HCT116 (cell line): ENCODE results near the gene AMBP. TPM values are rescaled to one million over a fixed set of nuclear protein-coding genes. Genes with fewer than 3 reads are reported as not detected.

Experiments
- ATAC-seq: fragments of 200-7000 bp; cut with Tn5 transposase; 2 replicates; pipeline ENCODE4 v1.9.1; 2020; ENCODE audit warnings: mild to moderate bottlenecking, moderate library complexity
- BruUV-seq: library from RNA; stranded (reverse); fragments of 400-500 nt; replicated peaks from 2 replicates; lab custom pipeline; 2021; lab: Mats Ljungman, UMichigan
- CTCF ChIA-PET: fragments of 300-600 bp; sonication (Branson Sonifier 250); formaldehyde crosslinking; loops from one replicate; lab custom pipeline; 2021; ENCODE audit warnings: antibody characterized with exemption; lab: Charles Lee
- POLR2A ChIA-PET: fragments of 300-600, 350-600 bp; sonication (Branson Sonifier 250); formaldehyde crosslinking; loops from one replicate; lab custom pipeline; 2021; ENCODE audit warnings: antibody characterized with exemption; lab: Charles Lee
- RAD21 ChIA-PET, 2 experiments: fragments of 300-600 bp; sonication (Branson Sonifier 250); formaldehyde crosslinking; loops; one replicate each; lab custom pipeline; 2023; ENCODE audit warnings: low total read pairs in 2 of 2; ENCODE audit not compliant: uncharacterized antibody in 2 of 2, unreplicated experiment in 2 of 2, low non-redundant PET in 1 of 2; lab: Charles Lee
- DNase-seq: peaks from one replicate; pipeline ENCODE4 v3.0.0-alpha.2; 2010; ENCODE audit warnings: low read depth, low spot score
- H2AFZ ChIP-seq: fragments of 200-600 bp; shearing (Covaris generic), sonication (generic); 2 replicates; pipeline ENCODE4 v1.6.1; 2017; ENCODE audit warnings: low read depth, mixed run types, mixed read lengths, antibody characterized with exemption, low read length; ENCODE audit not compliant: poor library complexity, severe bottlenecking
- H3K27ac ChIP-seq: 2 replicates; pipeline ENCODE4 v1.5.1; 2012; ENCODE audit warnings: low read depth, low read length
- H3K27me3 ChIP-seq: fragments of 200-600 bp; sonication (generic); 2 replicates; pipeline ENCODE4 v1.6.1; 2016; ENCODE audit warnings: mixed run types, low read length, mixed read lengths; ENCODE audit not compliant: insufficient read depth
- H3K36me3 ChIP-seq, 2 experiments: fragments of 200-500 bp in 1 of 2; fragments of 200-600 bp in 1 of 2; sonication (Bioruptor generic) in 1 of 2; sonication (generic) in 1 of 2; 2 replicates each; pipeline versions ENCODE4 v1.5.1 to v1.6.1; 2014 to 2016; ENCODE audit warnings: low read length in 2 of 2, inconsistent platforms in 1 of 2, mixed read lengths in 1 of 2, mixed run types in 1 of 2; ENCODE audit not compliant: insufficient read depth in 2 of 2, control insufficient read depth in 1 of 2
- H3K4me1 ChIP-seq, 2 experiments: fragments of 200-600 bp in 1 of 2; sonication (generic) in 1 of 2; 2 replicates each; pipeline versions ENCODE4 v1.5.1 to v1.6.1; 2012 to 2017; ENCODE audit warnings: low read length in 2 of 2, inconsistent platforms in 1 of 2, mild to moderate bottlenecking in 1 of 2, mixed read lengths in 1 of 2, mixed run types in 1 of 2, moderate library complexity in 1 of 2; ENCODE audit not compliant: insufficient read depth in 2 of 2, control insufficient read depth in 1 of 2
- H3K4me2 ChIP-seq: fragments of 200-600 bp; sonication (generic); 2 replicates; pipeline ENCODE4 v1.6.1; 2017; ENCODE audit warnings: mixed run types, low read length, mixed read lengths
- H3K4me3 ChIP-seq, 2 experiments: fragments of 200-600 bp in 1 of 2; sonication (generic) in 1 of 2; replicated peaks in 1 of 2; 2 replicates each; pipeline ENCODE4 v1.5.1; 2011 to 2016; ENCODE audit warnings: low read length in 2 of 2, control low read depth in 1 of 2, low read depth in 1 of 2, mild to moderate bottlenecking in 1 of 2, mixed read lengths in 1 of 2, mixed run types in 1 of 2
- H3K79me2 ChIP-seq: fragments of 200-600 bp; sonication (generic); 2 replicates; pipeline ENCODE4 v1.6.1; 2017; ENCODE audit warnings: mild to moderate bottlenecking, mixed run types, low read length, moderate library complexity, mixed read lengths; ENCODE audit not compliant: insufficient read depth
- H3K9ac ChIP-seq: fragments of 200-600 bp; sonication (generic); 2 replicates; pipeline ENCODE4 v1.6.1; 2016; ENCODE audit warnings: low read length, mixed read lengths
- H3K9me2 ChIP-seq: fragments of 200-600 bp; sonication (generic), shearing (Covaris generic); 2 replicates; pipeline ENCODE4 v1.6.1; 2017; ENCODE audit warnings: mixed run types, mild to moderate bottlenecking, moderate library complexity; ENCODE audit not compliant: insufficient read depth
- H3K9me3 ChIP-seq, 2 experiments: fragments of 200-500 bp in 1 of 2; fragments of 200-600 bp in 1 of 2; sonication (Bioruptor generic) in 1 of 2; sonication (generic) in 1 of 2; 2 replicates each; pipeline ENCODE4 v1.6.1; 2014 to 2017; ENCODE audit warnings: low read length in 2 of 2, mixed read lengths in 2 of 2, inconsistent platforms in 1 of 2, low read depth in 1 of 2, mild to moderate bottlenecking in 1 of 2, mixed run types in 1 of 2, moderate library complexity in 1 of 2; ENCODE audit not compliant: control insufficient read depth in 1 of 2, insufficient read depth in 1 of 2
- H4K20me1 ChIP-seq: fragments of 200-600 bp; sonication (generic), shearing (Covaris generic); 2 replicates; pipeline ENCODE4 v1.6.1; 2017; ENCODE audit warnings: mixed run types, mild to moderate bottlenecking, moderate library complexity; ENCODE audit not compliant: insufficient read depth
- ATF3 ChIP-seq: IDR thresholded peaks from 2 replicates; pipeline ENCODE4 v1.6.1; 2012
- CBX3 ChIP-seq: IDR thresholded peaks from 2 replicates; pipeline ENCODE4 v1.6.1; 2012; ENCODE audit warnings: low read depth
- CTCF ChIP-seq, 3 experiments: fragments of 200-600 bp in 1 of 3; sonication (generic) in 1 of 3; IDR thresholded peaks in 2 of 3; conservative IDR thresholded peaks in 1 of 3; 2 replicates each; pipeline ENCODE4 v1.5.1; 2012 to 2017; ENCODE audit warnings: low read depth in 2 of 3, low read length in 2 of 3, antibody characterized with exemption in 1 of 3, borderline replicate concordance in 1 of 3, control low read depth in 1 of 3, mild to moderate bottlenecking in 1 of 3, mixed read lengths in 1 of 3, mixed run types in 1 of 3, moderate library complexity in 1 of 3; ENCODE audit not compliant: insufficient read depth in 1 of 3
- EGR1 ChIP-seq: IDR thresholded peaks from 2 replicates; pipeline ENCODE4 v1.6.1; 2012; ENCODE audit warnings: low read depth
- ELF1 ChIP-seq: IDR thresholded peaks from 2 replicates; pipeline ENCODE4 v1.6.1; 2012; ENCODE audit warnings: low read depth, borderline replicate concordance
- EZH2 ChIP-seq: fragments of 200-600 bp; sonication (generic); IDR thresholded peaks from 2 replicates; pipeline ENCODE4 v1.6.1; 2017; ENCODE audit warnings: antibody characterized with exemption, mixed run types
- FOSL1 ChIP-seq: IDR thresholded peaks from 2 replicates; pipeline ENCODE4 v1.6.1; 2012; ENCODE audit warnings: low read depth
- JUND ChIP-seq: IDR thresholded peaks from 2 replicates; pipeline ENCODE4 v1.6.1; 2012
- POLR2A ChIP-seq: IDR thresholded peaks from 2 replicates; pipeline ENCODE4 v1.7.0; 2011; ENCODE audit warnings: borderline replicate concordance; ENCODE audit not compliant: insufficient read depth, insufficient read length; ENCODE audit errors: extremely low read depth
- POLR2AphosphoS5 ChIP-seq: IDR thresholded peaks from 2 replicates; pipeline ENCODE4 v1.6.1; 2011; ENCODE audit warnings: mild to moderate bottlenecking, low read depth, low read length, moderate library complexity
- RAD21 ChIP-seq: IDR thresholded peaks from 2 replicates; pipeline ENCODE4 v1.6.1; 2012; ENCODE audit warnings: low read depth, mild to moderate bottlenecking
- REST ChIP-seq: IDR thresholded peaks from 2 replicates; pipeline ENCODE4 v1.6.1; 2012; ENCODE audit warnings: low read depth
- SRF ChIP-seq: IDR thresholded peaks from 2 replicates; pipeline ENCODE4 v1.6.1; 2012; ENCODE audit warnings: low read depth
- YY1 ChIP-seq: IDR thresholded peaks from 2 replicates; pipeline ENCODE4 v1.6.1; 2011; ENCODE audit warnings: low read length, low read depth, moderate library complexity, mild to moderate bottlenecking; ENCODE audit not compliant: insufficient replicate concordance; ENCODE audit errors: extremely low read depth
- ZNF274 ChIP-seq: fragments of 200-500 bp; sonication (Bioruptor generic); IDR thresholded peaks from 2 replicates; pipeline ENCODE4 v1.6.1; 2014; ENCODE audit warnings: mild to moderate bottlenecking, low read depth, low read length, inconsistent platforms
- intact Hi-C: fragments of 100-400 bp; cut with micrococcal nuclease; formaldehyde crosslinking; loops from 2 replicates; pipeline ENCODE4 v1.10.0; 2022
- total RNA-seq: library from RNA; stranded (reverse); gene quantifications from one replicate; pipeline ENCODE4 v1.2.1, GENCODE V29; 2021; ENCODE audit not compliant: unreplicated experiment

AMBP gene
- total RNA-seq, 1 experiment from 2014 or later, result 1.9 TPM

GRCh38 chr9:114110180-114110579, 32.1 kb upstream of the AMBP start:
- intact Hi-C loops, result no loop called here
- no peak for TF ChIP-seq EZH2
- TF ChIP-seq RAD21, result no peak
- TF ChIP-seq ATF3, result no peak
- TF ChIP-seq ZNF274, result no peak
- no peak for TF ChIP-seq REST
- TF ChIP-seq POLR2AphosphoS5, result no peak
- TF ChIP-seq SRF, result no peak
- TF ChIP-seq CBX3, result no peak
- no peak for TF ChIP-seq FOSL1
- TF ChIP-seq EGR1, result no peak
- TF ChIP-seq JUND, result no peak
- TF ChIP-seq ELF1, result no peak
- no peak for TF ChIP-seq POLR2A
- TF ChIP-seq CTCF (IDR thresholded peaks at IDR 0.05 in 2 of 3, conservative IDR thresholded peaks at IDR 0.05 in 1 of 3; ENCODE audit: borderline replicate concordance in 1 of 3, insufficient read depth in 1 of 3, low read depth in 2 of 3, low read length in 2 of 3), result no peak
- no peak for TF ChIP-seq YY1
- TF ChIP-seq, all 23 proteins: peak for 0
- Histone ChIP-seq H2AFZ (no peak overlapping the region), H3K4me3 (no peak overlapping the region), H3K79me2 (no peaks in the 10 kb centered on the region), H3K4me1 (no peaks in the 10 kb centered on the region), H3K9ac (no peak overlapping the region), H4K20me1 (no peaks in the 10 kb centered on the region), H3K27ac (no peak overlapping the region), H3K9me3 (no peaks in the 10 kb centered on the region), H3K9me2 (no peaks in the 10 kb centered on the region), H3K4me2 (no peak overlapping the region), H3K27me3 (peaks cover 10% of the 10 kb centered on the region; the same call in 1 of the 2 replicates), H3K36me3 (no peaks in the 10 kb centered on the region)
- ChIA-PET RAD21 (no interaction called here), POLR2A (no interaction called here), CTCF (interaction anchor here (0.7 to 5.6 kb wide), 4 partner anchors 28 to 185 kb away, joined by 3 to 120 read pairs (median 7); no protein-coding TSS in a partner anchor)
- ATAC-seq (no peak), DNase-seq (no peak)
- BruUV-seq, result no TSS peak
